ENCODE data around the gene TGFB1I1.

TGFB1I1 gene

DNA sequence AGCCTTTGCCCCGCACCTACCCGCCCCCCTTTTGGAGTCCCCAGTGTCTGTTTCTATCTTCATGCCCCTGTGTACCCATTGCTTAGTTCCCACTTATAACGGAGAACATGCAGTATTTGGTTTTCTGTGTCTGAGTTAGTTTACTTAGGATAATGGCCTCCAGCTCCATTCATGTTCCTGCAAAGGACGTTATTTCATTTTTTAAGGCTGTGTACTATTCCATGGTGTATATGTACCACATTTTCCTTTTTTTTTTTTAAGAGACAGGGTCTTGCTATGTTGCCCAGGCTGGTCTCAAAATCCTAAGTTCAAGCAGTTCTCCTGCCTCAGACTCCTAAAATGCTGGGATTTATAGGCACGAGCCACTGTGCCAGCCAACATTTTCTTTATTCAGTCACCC lies 4.1 kb upstream of the TGFB1I1 start:
- H3K36me3 ChIP-seq (ENCODE audit: control insufficient read depth in 1 of 2, insufficient read depth in 2 of 2, low read depth in 1 of 2, low read length in 2 of 2) = peaks cover 32 to 44% of the 10 kb centered on the region in 2 experiments
- H2BK120ac ChIP-seq (ENCODE audit: low read depth, low read length) = no peak overlapping the region
- no peak overlapping the region for H4K8ac ChIP-seq (ENCODE audit: low read length)
- no peak overlapping the region for H3K27ac ChIP-seq (ENCODE audit: low read length, poor library complexity, severe bottlenecking)
- H3K18ac ChIP-seq (ENCODE audit: low read depth in 1 of 2, low read length in 2 of 2) = no peak overlapping the region
- no peak overlapping the region for H2AK5ac ChIP-seq (ENCODE audit: low read length, severe bottlenecking)
- H3K4me2 ChIP-seq (ENCODE audit: low read length, poor library complexity, severe bottlenecking) = no peak overlapping the region
- no peak overlapping the region for H2AFZ ChIP-seq (ENCODE audit: low read depth, low read length)
- H3K4me3 ChIP-seq (ENCODE audit: insufficient read depth in 1 of 2, low read depth in 1 of 2, low read length in 2 of 2) = no peak overlapping the region
- no peaks in the 10 kb centered on the region for H3K9me3 ChIP-seq (ENCODE audit: control insufficient read depth, low read length)
- H4K91ac ChIP-seq (ENCODE audit: low read length) = no peak overlapping the region
- 93% methylated on average over 5 of the region's 5 CpGs for WGBS
- H3K4ac ChIP-seq (ENCODE audit: low read depth in 1 of 2, low read length in 2 of 2) = no peak overlapping the region
- no peak overlapping the region for H2BK15ac ChIP-seq (ENCODE audit: low read depth, poor library complexity, severe bottlenecking)
- no peak overlapping the region for H2BK12ac ChIP-seq (ENCODE audit: low read length in 2 of 2)
- H3K4me1 ChIP-seq (ENCODE audit: control insufficient read depth, insufficient read depth, low read depth, low read length) = peaks cover 9% of the 10 kb centered on the region
- H3K23ac ChIP-seq (ENCODE audit: low read length in 2 of 2) = no peak overlapping the region
- H3K14ac ChIP-seq (ENCODE audit: low read length in 2 of 2) = no peak overlapping the region
- no peak overlapping the region for H2BK5ac ChIP-seq (ENCODE audit: low read depth, low read length, poor library complexity, severe bottlenecking)
- no peak overlapping the region for H3K9ac ChIP-seq (ENCODE audit: low read length)
- no peak for DNase-seq
- H3K79me1 ChIP-seq (replicated peaks; ENCODE audit: low read length, poor library complexity, severe bottlenecking) = peaks cover 16% of the 10 kb centered on the region
- no peaks in the 10 kb centered on the region for H3K27me3 ChIP-seq (ENCODE audit: control insufficient read depth in 1 of 2, insufficient read depth in 1 of 2, low read length in 2 of 2)

DNA sequence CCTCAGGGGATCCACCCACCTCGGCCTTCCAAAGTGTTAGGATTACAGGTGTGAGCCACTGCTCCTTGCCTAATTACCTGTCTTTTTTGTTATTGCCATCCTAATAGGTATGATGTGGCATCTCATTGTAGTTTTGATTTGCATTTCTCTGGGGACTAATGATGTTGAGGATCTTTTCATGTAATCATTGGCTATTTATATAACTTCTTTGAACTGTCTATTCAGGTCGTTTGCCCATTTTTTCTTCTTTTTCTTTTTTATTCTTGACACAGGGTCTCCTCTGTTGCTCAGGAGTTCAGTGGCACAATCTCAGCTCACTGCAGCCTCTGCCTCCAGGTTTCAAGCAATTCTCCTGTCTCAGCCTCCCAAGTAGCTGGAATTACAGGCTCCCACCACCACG lies 1.3 kb upstream of the TGFB1I1 start:
- no peak overlapping the region for H2BK5ac ChIP-seq (ENCODE audit: low read depth, low read length, poor library complexity, severe bottlenecking)
- peak overlapping the region in 1 of 2 experiments; percentile 97 for H3K18ac ChIP-seq (ENCODE audit: low read depth in 1 of 2, low read length in 2 of 2)
- H4K91ac ChIP-seq (ENCODE audit: low read length) = no peak overlapping the region
- H2BK120ac ChIP-seq (ENCODE audit: low read depth, low read length) = no peak overlapping the region
- H3K14ac ChIP-seq (ENCODE audit: low read length in 2 of 2) = no peak overlapping the region
- no peak overlapping the region for H2BK12ac ChIP-seq (ENCODE audit: low read length in 2 of 2)
- DNase-seq = no peak
- peak overlapping the region in 1 of 2 experiments; percentile 88 for H3K4me3 ChIP-seq (ENCODE audit: insufficient read depth in 1 of 2, low read depth in 1 of 2, low read length in 2 of 2)
- no peak overlapping the region for H2BK15ac ChIP-seq (ENCODE audit: low read depth, poor library complexity, severe bottlenecking)
- H2AK5ac ChIP-seq (ENCODE audit: low read length, severe bottlenecking) = peak overlapping the region; percentile 49
- WGBS = 82% methylated on average over 3 of the region's 3 CpGs
- peaks cover 30 to 40% of the 10 kb centered on the region in 2 experiments for H3K36me3 ChIP-seq (ENCODE audit: control insufficient read depth in 1 of 2, insufficient read depth in 2 of 2, low read depth in 1 of 2, low read length in 2 of 2)
- no peak overlapping the region for H3K27ac ChIP-seq (ENCODE audit: low read length, poor library complexity, severe bottlenecking)
- H3K79me1 ChIP-seq (replicated peaks; ENCODE audit: low read length, poor library complexity, severe bottlenecking) = peaks cover 11% of the 10 kb centered on the region
- H3K23ac ChIP-seq (ENCODE audit: low read length in 2 of 2) = no peak overlapping the region
- H3K9ac ChIP-seq (ENCODE audit: low read length) = peak overlapping the region; percentile 97
- peaks cover 15% of the 10 kb centered on the region for H3K4me1 ChIP-seq (ENCODE audit: control insufficient read depth, insufficient read depth, low read depth, low read length)
- no peak overlapping the region for H3K4me2 ChIP-seq (ENCODE audit: low read length, poor library complexity, severe bottlenecking)
- no peak overlapping the region for H3K4ac ChIP-seq (ENCODE audit: low read depth in 1 of 2, low read length in 2 of 2)
- H4K8ac ChIP-seq (ENCODE audit: low read length) = no peak overlapping the region
- H2AFZ ChIP-seq (ENCODE audit: low read depth, low read length) = no peak overlapping the region
- no peaks in the 10 kb centered on the region for H3K9me3 ChIP-seq (ENCODE audit: control insufficient read depth, low read length)
- H3K27me3 ChIP-seq (ENCODE audit: control insufficient read depth in 1 of 2, insufficient read depth in 1 of 2, low read length in 2 of 2) = no peaks in the 10 kb centered on the region

DNA sequence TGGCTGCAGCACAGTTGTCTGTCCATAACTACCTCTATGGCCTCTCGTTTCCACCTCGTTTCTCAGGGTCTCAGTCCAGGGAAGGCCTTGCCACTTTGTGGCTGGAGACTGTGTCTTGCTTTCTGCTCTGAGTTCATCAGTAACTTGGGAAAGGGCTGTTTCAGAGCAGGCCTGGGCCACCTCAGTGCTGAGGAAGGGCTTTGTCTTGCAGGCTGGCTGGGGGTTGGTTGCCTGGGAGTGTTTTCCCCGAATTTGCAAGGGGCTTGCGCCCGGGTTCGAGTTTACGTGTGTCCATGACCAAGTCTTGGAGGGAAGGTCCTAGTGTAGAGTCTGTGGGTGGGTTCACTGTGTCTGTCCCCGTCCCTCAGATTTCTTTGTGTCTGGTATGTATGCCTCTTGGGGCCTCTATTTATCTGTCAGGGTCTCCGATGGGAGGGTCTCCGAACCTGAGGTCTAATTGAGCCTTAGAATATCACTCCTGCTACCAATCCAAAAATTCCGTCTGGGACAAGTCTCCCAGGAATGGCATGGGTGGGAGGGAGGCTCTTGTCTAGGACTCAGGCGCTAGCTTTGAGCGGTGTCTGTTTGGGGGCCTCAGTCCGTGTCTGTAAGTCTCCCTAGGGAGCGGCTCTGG lies 594 bp upstream of the TGFB1I1 start:
- 54% methylated on average over 11 of the region's 15 CpGs for WGBS

GRCh38 chr16:31472709-31473203 lies 804 bp downstream of the TGFB1I1 start:
- Histone ChIP-seq H3K9me3 (ENCODE audit: control insufficient read depth, low read length) (no peaks in the 10 kb centered on the region), H2BK15ac (ENCODE audit: low read depth, poor library complexity, severe bottlenecking) (peak overlapping the region; percentile 91), H2BK12ac (ENCODE audit: low read length in 2 of 2) (no peak overlapping the region), H3K79me1 (replicated peaks; ENCODE audit: low read length, poor library complexity, severe bottlenecking) (peaks cover 17% of the 10 kb centered on the region), H3K23ac (ENCODE audit: low read length in 2 of 2) (peak overlapping the region in 1 of 2 experiments; percentile 23), H3K4me1 (ENCODE audit: control insufficient read depth, insufficient read depth, low read depth, low read length) (peaks cover 26% of the 10 kb centered on the region), H3K18ac (ENCODE audit: low read depth in 1 of 2, low read length in 2 of 2) (peak overlapping the region; percentile 97 to 100), H3K27ac (ENCODE audit: low read length, poor library complexity, severe bottlenecking) (peak overlapping the region; percentile 98), H4K8ac (ENCODE audit: low read length) (peak overlapping the region; percentile 98), H3K36me3 (ENCODE audit: control insufficient read depth in 1 of 2, insufficient read depth in 2 of 2, low read depth in 1 of 2, low read length in 2 of 2) (peaks cover 37 to 44% of the 10 kb centered on the region in 2 experiments), H3K9ac (ENCODE audit: low read length) (peak overlapping the region; percentile 92), H3K14ac (ENCODE audit: low read length in 2 of 2) (no peak overlapping the region), H2AFZ (ENCODE audit: low read depth, low read length) (no peak overlapping the region), H3K4ac (ENCODE audit: low read depth in 1 of 2, low read length in 2 of 2) (peak overlapping the region in 1 of 2 experiments; percentile 99), H2BK120ac (ENCODE audit: low read depth, low read length) (peak overlapping the region; percentile 75), H3K27me3 (ENCODE audit: control insufficient read depth in 1 of 2, insufficient read depth in 1 of 2, low read length in 2 of 2) (no peaks in the 10 kb centered on the region), H2AK5ac (ENCODE audit: low read length, severe bottlenecking) (peak overlapping the region; percentile 21), H3K4me2 (ENCODE audit: low read length, poor library complexity, severe bottlenecking) (peak overlapping the region; percentile 56), H2BK5ac (ENCODE audit: low read depth, low read length, poor library complexity, severe bottlenecking) (peak overlapping the region; percentile 74), H3K4me3 (ENCODE audit: insufficient read depth in 1 of 2, low read depth in 1 of 2, low read length in 2 of 2) (peak overlapping the region; percentile 77 to 85), H4K91ac (ENCODE audit: low read length) (peak overlapping the region; percentile 83)
- peak; percentile 90 for DNase-seq
- 30% methylated on average over 20 of the region's 20 CpGs for WGBS

More for the DNA sequence above, 594 bp upstream of the TGFB1I1 start:
- no peaks in the 10 kb centered on the region for H3K27me3 ChIP-seq (ENCODE audit: control insufficient read depth in 1 of 2, insufficient read depth in 1 of 2, low read length in 2 of 2)
- peak overlapping the region; percentile 96 for H4K8ac ChIP-seq (ENCODE audit: low read length)
- peak overlapping the region; percentile 88 to 96 for H3K4ac ChIP-seq (ENCODE audit: low read depth in 1 of 2, low read length in 2 of 2)
- peak overlapping the region; percentile 83 for H2BK120ac ChIP-seq (ENCODE audit: low read depth, low read length)
- H3K4me3 ChIP-seq (ENCODE audit: insufficient read depth in 1 of 2, low read depth in 1 of 2, low read length in 2 of 2) = peak overlapping the region; percentile 77 to 88
- H3K9me3 ChIP-seq (ENCODE audit: control insufficient read depth, low read length) = no peaks in the 10 kb centered on the region
- H3K14ac ChIP-seq (ENCODE audit: low read length in 2 of 2) = peak overlapping the region in 1 of 2 experiments; percentile 71
- peak overlapping the region; percentile 84 for H3K4me2 ChIP-seq (ENCODE audit: low read length, poor library complexity, severe bottlenecking)
- peak; percentile 32 for DNase-seq
- H3K4me1 ChIP-seq (ENCODE audit: control insufficient read depth, insufficient read depth, low read depth, low read length) = peaks cover 20% of the 10 kb centered on the region
- peaks cover 12% of the 10 kb centered on the region for H3K79me1 ChIP-seq (replicated peaks; ENCODE audit: low read length, poor library complexity, severe bottlenecking)
- peak overlapping the region; percentile 81 for H2BK5ac ChIP-seq (ENCODE audit: low read depth, low read length, poor library complexity, severe bottlenecking)
- H4K91ac ChIP-seq (ENCODE audit: low read length) = peak overlapping the region; percentile 93
- H2AFZ ChIP-seq (ENCODE audit: low read depth, low read length) = peak overlapping the region; percentile 73
- peak overlapping the region; percentile 69 to 91 for H2BK12ac ChIP-seq (ENCODE audit: low read length in 2 of 2)
- peak overlapping the region in 1 of 2 experiments; percentile 78 for H3K23ac ChIP-seq (ENCODE audit: low read length in 2 of 2)
- peak overlapping the region; percentile 70 to 97 for H3K18ac ChIP-seq (ENCODE audit: low read depth in 1 of 2, low read length in 2 of 2)
- peak overlapping the region; percentile 84 for H2AK5ac ChIP-seq (ENCODE audit: low read length, severe bottlenecking)
- H3K36me3 ChIP-seq (ENCODE audit: control insufficient read depth in 1 of 2, insufficient read depth in 2 of 2, low read depth in 1 of 2, low read length in 2 of 2) = peaks cover 35 to 40% of the 10 kb centered on the region in 2 experiments
- H2BK15ac ChIP-seq (ENCODE audit: low read depth, poor library complexity, severe bottlenecking) = peak overlapping the region; percentile 54
- H3K9ac ChIP-seq (ENCODE audit: low read length) = peak overlapping the region; percentile 97
- peak overlapping the region; percentile 94 for H3K27ac ChIP-seq (ENCODE audit: low read length, poor library complexity, severe bottlenecking)
